ENCODE measurements around the gene PALMD.
A peak's percentile ranks its signal among the peaks of the same experiment; 100 is the strongest.

Gene PALMD

GRCh38 chr1:99635664-99636063 lies 10.2 kb upstream of the PALMD start:
- DNase-seq (ENCODE audit: low spot score) = no peak

- no peak for DNase-seq (ENCODE audit: low spot score)
These were observed 9.2 kb upstream of the PALMD start for GRCh38 chr1:99636647-99637175.

GRCh38 chr1:99638853-99639252 lies 7.1 kb upstream of the PALMD start:
- DNase-seq (ENCODE audit: low spot score) = peak; percentile 46

GRCh38 chr1:99639408-99639807 lies 6.5 kb upstream of the PALMD start:
- DNase-seq (ENCODE audit: low spot score) = no peak

GRCh38 chr1:99639945-99640344 lies 6.0 kb upstream of the PALMD start:
- DNase-seq (ENCODE audit: low spot score) = no peak

GRCh38 chr1:99640672-99641071 lies 5.2 kb upstream of the PALMD start:
- no peak for DNase-seq (ENCODE audit: low spot score)

- DNase-seq (ENCODE audit: low spot score) = no peak
These were observed 4.4 kb upstream of the PALMD start for GRCh38 chr1:99641558-99641957.

GRCh38 chr1:99642053-99642452 lies 3.9 kb upstream of the PALMD start:
- no peak for DNase-seq (ENCODE audit: low spot score)

GRCh38 chr1:99643021-99643779 lies 2.7 kb upstream of the PALMD start:
- DNase-seq (ENCODE audit: low spot score) = no peak

- no peak for DNase-seq (ENCODE audit: low spot score)
These were observed 1.5 kb upstream of the PALMD start for GRCh38 chr1:99644279-99645004.

- peak; percentile 33 for DNase-seq (ENCODE audit: low spot score)
These were observed 710 bp upstream of the PALMD start for GRCh38 chr1:99645203-99645602.

GRCh38 chr1:99646868-99647267 lies 955 bp downstream of the PALMD start:
- DNase-seq (ENCODE audit: low spot score) = no peak

GRCh38 chr1:99647490-99647889 lies 1.6 kb downstream of the PALMD start:
- no peak for DNase-seq (ENCODE audit: low spot score)

GRCh38 chr1:99648107-99648506 lies 2.2 kb downstream of the PALMD start:
- peak; percentile 70 for DNase-seq (ENCODE audit: low spot score)

GRCh38 chr1:99650030-99650429 lies 4.1 kb downstream of the PALMD start:
- no peak for DNase-seq (ENCODE audit: low spot score)

- DNase-seq (ENCODE audit: low spot score) = peak; percentile 22
These were observed 5.0 kb downstream of the PALMD start for GRCh38 chr1:99650773-99651437.

GRCh38 chr1:99652881-99653281 lies 7.0 kb downstream of the PALMD start:
- no peak for DNase-seq (ENCODE audit: low spot score)

- no peak for DNase-seq (ENCODE audit: low spot score)
These were observed 9.5 kb downstream of the PALMD start for GRCh38 chr1:99655376-99655775.

GRCh38 chr1:99656701-99657100 lies 10.8 kb downstream of the PALMD start:
- DNase-seq (ENCODE audit: low spot score) = no peak

- peak; percentile 85 for DNase-seq (ENCODE audit: low spot score)
These were observed 11.5 kb downstream of the PALMD start for GRCh38 chr1:99657213-99658030.

GRCh38 chr1:99658031-99658290 lies 12.0 kb downstream of the PALMD start:
- DNase-seq (ENCODE audit: low spot score) = no peak

GRCh38 chr1:99659755-99660210 lies 13.9 kb downstream of the PALMD start:
- DNase-seq (ENCODE audit: low spot score) = no peak
